KMS-11 (cell line): ENCODE data around the gene TRIO.

Experiments used
- H2AFZ ChIP-seq: fragments of 200-600 bp; sonication (generic); 2 replicates; pipeline ENCODE4 v1.6.1; 2016; ENCODE audit warnings: antibody characterized with exemption, mixed run types, low read depth
- H3K27ac ChIP-seq: fragments of 200-600 bp; sonication (generic); 2 replicates; pipeline ENCODE4 v1.6.1; 2016; ENCODE audit warnings: mild to moderate bottlenecking, mixed run types
- H3K27me3 ChIP-seq: fragments of 200-600 bp; sonication (generic); 2 replicates; pipeline ENCODE4 v1.6.1; 2017; ENCODE audit warnings: mild to moderate bottlenecking, low read depth, mixed run types, moderate library complexity; ENCODE audit not compliant: insufficient read depth
- H3K36me3 ChIP-seq: fragments of 200-600 bp; sonication (generic); 2 replicates; pipeline ENCODE4 v1.6.1; 2017; ENCODE audit warnings: mild to moderate bottlenecking, mixed run types; ENCODE audit not compliant: insufficient read depth
- H3K4me1 ChIP-seq: fragments of 200-600 bp; sonication (generic); 2 replicates; pipeline ENCODE4 v1.6.1; 2016; ENCODE audit warnings: mild to moderate bottlenecking, low read depth, mixed run types; ENCODE audit not compliant: poor library complexity, severe bottlenecking
- H3K4me2 ChIP-seq: fragments of 200-600 bp; sonication (generic); 2 replicates; pipeline ENCODE4 v1.7.0; 2016; ENCODE audit warnings: mild to moderate bottlenecking, mixed run types
- H3K4me3 ChIP-seq: fragments of 200-600 bp; sonication (generic); IDR thresholded peaks from 2 replicates; pipeline ENCODE4 v1.6.1; 2017; ENCODE audit warnings: low read depth, low read length, mixed read lengths; ENCODE audit not compliant: insufficient read depth
- H3K79me2 ChIP-seq: fragments of 200-600 bp; sonication (generic); 2 replicates; pipeline ENCODE4 v1.6.1; 2016; ENCODE audit warnings: low read depth, mixed run types; ENCODE audit not compliant: insufficient read depth
- H3K9ac ChIP-seq: fragments of 200-600 bp; sonication (generic); 2 replicates; pipeline ENCODE4 v1.6.1; 2016; ENCODE audit warnings: mild to moderate bottlenecking, mixed run types
- H4K20me1 ChIP-seq: fragments of 200-600 bp; sonication (generic); 2 replicates; pipeline ENCODE4 v1.6.1; 2016; ENCODE audit warnings: mild to moderate bottlenecking, mixed run types; ENCODE audit not compliant: insufficient read depth
- TF ChIP-seq, protein P1 (sequence below): fragments of 200-600 bp; sonication (generic); conservative IDR thresholded peaks from 2 replicates; pipeline ENCODE4 v1.6.1; 2017; ENCODE audit warnings: low read depth, mild to moderate bottlenecking, antibody characterized with exemption, low read length, moderate library complexity, mixed read lengths

The TRIO gene

DNA sequence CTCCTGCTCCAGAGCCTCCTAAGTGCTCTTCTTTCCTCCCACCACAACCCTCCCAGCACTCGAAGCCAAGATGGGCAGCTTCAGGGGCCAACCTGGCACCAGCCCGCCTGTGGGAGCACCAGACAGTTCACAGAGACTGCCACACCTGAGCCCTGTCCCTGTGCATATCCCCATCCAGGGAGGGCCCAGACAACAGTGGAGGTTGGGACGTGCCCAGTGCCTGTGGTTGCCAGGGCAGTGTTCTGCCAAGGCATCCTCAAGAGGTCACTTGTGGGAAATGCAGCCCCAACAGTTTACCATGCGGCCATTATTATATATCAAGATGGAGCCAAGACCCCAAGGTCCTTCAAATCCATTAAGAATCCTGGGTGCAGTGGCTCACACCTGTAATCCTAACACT lies 23.0 kb upstream of the TRIO start:
- H3K9ac ChIP-seq, result no peak overlapping the region
- H3K27me3 ChIP-seq, result no peaks in the 10 kb centered on the region
- H3K79me2 ChIP-seq, result no peaks in the 10 kb centered on the region
- no peaks in the 10 kb centered on the region for H3K36me3 ChIP-seq
- H3K27ac ChIP-seq, result no peak overlapping the region
- no peaks in the 10 kb centered on the region for H4K20me1 ChIP-seq
- H2AFZ ChIP-seq, result no peak overlapping the region
- no peak overlapping the region for H3K4me2 ChIP-seq
- H3K4me1 ChIP-seq, result no peaks in the 10 kb centered on the region
- TF ChIP-seq, protein P1, sequence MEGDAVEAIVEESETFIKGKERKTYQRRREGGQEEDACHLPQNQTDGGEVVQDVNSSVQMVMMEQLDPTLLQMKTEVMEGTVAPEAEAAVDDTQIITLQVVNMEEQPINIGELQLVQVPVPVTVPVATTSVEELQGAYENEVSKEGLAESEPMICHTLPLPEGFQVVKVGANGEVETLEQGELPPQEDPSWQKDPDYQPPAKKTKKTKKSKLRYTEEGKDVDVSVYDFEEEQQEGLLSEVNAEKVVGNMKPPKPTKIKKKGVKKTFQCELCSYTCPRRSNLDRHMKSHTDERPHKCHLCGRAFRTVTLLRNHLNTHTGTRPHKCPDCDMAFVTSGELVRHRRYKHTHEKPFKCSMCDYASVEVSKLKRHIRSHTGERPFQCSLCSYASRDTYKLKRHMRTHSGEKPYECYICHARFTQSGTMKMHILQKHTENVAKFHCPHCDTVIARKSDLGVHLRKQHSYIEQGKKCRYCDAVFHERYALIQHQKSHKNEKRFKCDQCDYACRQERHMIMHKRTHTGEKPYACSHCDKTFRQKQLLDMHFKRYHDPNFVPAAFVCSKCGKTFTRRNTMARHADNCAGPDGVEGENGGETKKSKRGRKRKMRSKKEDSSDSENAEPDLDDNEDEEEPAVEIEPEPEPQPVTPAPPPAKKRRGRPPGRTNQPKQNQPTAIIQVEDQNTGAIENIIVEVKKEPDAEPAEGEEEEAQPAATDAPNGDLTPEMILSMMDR, result no peak
- no peak overlapping the region for H3K4me3 ChIP-seq

DNA sequence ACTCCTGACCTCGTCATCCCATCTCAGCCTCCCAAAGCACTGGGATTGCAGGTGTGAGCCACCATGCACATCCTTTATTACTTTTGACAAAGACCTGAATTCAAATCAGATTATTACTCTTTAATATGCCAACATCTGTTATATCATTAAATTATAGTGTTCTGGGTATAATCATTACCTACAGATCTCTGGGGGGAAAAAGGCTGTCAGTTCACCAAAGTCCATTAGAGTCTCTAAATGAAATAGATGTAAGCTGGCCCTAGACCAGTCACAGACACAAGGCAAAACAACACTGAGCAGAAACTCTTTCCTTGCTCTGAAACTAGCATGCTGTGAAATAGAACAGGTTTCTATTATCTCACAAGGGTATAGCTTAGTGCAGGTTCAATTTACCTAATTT lies 21.6 kb upstream of the TRIO start:
- H3K79me2 ChIP-seq, result no peaks in the 10 kb centered on the region
- H3K4me3 ChIP-seq, result no peak overlapping the region
- H3K36me3 ChIP-seq, result no peaks in the 10 kb centered on the region
- no peaks in the 10 kb centered on the region for H3K27me3 ChIP-seq
- H2AFZ ChIP-seq, result no peak overlapping the region
- H3K9ac ChIP-seq, result no peak overlapping the region
- H3K27ac ChIP-seq, result no peak overlapping the region
- no peak overlapping the region for H3K4me2 ChIP-seq
- no peaks in the 10 kb centered on the region for H3K4me1 ChIP-seq
- TF ChIP-seq, protein P1, result no peak
- H4K20me1 ChIP-seq, result no peaks in the 10 kb centered on the region

DNA sequence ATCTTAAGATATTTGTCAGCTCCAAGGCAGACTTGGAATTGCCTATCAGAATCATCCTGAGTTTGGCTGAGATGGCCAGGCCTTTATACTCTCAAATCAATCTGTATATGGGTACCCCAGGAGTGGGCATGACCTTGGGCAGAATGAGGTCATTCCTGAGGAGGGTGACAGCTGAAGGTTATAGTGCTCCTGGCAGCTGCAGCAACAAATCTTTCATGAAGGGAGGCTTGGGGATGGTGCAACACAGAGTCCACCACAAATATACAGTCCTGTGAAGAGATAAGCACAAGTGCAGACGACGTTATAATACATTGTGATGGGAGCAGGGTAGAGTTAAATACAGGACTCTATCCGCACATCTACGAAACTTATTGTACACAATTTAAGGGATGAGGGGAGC lies 21.1 kb upstream of the TRIO start:
- Histone ChIP-seq H3K27me3 (no peaks in the 10 kb centered on the region), H4K20me1 (no peaks in the 10 kb centered on the region), H3K4me2 (no peak overlapping the region), H3K27ac (no peak overlapping the region), H3K4me1 (no peaks in the 10 kb centered on the region), H3K79me2 (no peaks in the 10 kb centered on the region), H3K9ac (no peak overlapping the region), H2AFZ (no peak overlapping the region), H3K4me3 (no peak overlapping the region), H3K36me3 (no peaks in the 10 kb centered on the region)
- TF ChIP-seq, protein P1, result no peak

DNA sequence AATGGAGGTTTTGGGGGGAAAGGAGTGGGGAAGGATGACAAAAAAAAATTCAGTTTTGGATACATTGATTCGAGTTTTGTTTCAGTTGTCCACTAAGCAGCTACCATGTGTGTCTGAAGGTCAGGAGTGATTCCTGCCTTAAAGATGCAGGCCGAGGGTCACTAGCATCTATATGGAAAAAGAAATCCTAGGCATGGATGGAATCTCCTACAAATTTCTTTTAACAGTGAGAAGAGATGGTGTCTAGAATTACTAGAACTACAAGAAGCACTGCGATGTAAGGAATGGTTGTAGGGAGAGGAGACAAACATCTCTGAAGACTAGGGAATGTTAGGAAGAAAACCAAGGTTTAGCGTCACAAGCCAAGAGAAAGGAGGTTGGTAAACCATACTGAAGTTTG lies 19.6 kb upstream of the TRIO start:
- no peaks in the 10 kb centered on the region for H3K4me1 ChIP-seq
- H3K36me3 ChIP-seq, result no peaks in the 10 kb centered on the region
- H3K27ac ChIP-seq, result no peak overlapping the region
- H3K4me2 ChIP-seq, result no peak overlapping the region
- no peaks in the 10 kb centered on the region for H3K79me2 ChIP-seq
- no peaks in the 10 kb centered on the region for H4K20me1 ChIP-seq
- no peak overlapping the region for H2AFZ ChIP-seq
- H3K9ac ChIP-seq, result no peak overlapping the region
- no peak overlapping the region for H3K4me3 ChIP-seq
- TF ChIP-seq, protein P1, result no peak
- H3K27me3 ChIP-seq, result no peaks in the 10 kb centered on the region
